ENCODE results near the gene KLHDC9.

KLHDC9 gene

DNA sequence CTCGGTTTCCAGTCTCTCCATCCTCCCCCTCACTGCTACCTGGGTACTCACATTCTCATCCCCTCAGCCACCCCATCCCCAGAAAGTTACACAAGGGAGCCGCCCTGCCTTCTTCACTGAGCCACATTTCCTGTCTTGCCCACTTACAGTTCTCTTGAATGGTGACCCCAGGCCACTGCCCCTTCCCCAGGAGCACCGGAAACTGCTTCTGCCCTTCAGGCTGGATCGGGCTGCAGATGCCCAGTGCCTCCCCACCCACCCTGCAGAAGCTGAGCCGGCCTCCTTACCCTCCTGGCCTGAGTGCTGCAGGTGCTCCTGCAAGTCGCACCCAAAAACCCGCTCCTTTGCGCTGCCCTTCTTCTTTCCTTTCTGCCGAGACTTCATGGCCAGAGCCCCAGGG is 28.9 kb upstream of the KLHDC9 start:
- no peaks in the 10 kb centered on the region for H3K9me3 ChIP-seq (ENCODE audit: severe bottlenecking)
- TF ChIP-seq, protein P1, sequence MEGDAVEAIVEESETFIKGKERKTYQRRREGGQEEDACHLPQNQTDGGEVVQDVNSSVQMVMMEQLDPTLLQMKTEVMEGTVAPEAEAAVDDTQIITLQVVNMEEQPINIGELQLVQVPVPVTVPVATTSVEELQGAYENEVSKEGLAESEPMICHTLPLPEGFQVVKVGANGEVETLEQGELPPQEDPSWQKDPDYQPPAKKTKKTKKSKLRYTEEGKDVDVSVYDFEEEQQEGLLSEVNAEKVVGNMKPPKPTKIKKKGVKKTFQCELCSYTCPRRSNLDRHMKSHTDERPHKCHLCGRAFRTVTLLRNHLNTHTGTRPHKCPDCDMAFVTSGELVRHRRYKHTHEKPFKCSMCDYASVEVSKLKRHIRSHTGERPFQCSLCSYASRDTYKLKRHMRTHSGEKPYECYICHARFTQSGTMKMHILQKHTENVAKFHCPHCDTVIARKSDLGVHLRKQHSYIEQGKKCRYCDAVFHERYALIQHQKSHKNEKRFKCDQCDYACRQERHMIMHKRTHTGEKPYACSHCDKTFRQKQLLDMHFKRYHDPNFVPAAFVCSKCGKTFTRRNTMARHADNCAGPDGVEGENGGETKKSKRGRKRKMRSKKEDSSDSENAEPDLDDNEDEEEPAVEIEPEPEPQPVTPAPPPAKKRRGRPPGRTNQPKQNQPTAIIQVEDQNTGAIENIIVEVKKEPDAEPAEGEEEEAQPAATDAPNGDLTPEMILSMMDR (IDR thresholded peaks at IDR 0.05; ENCODE audit: low read depth, low read length) = no peak
- no peaks in the 10 kb centered on the region for H3K27me3 ChIP-seq (ENCODE audit: insufficient read depth, low read depth, severe bottlenecking)
- no peak overlapping the region for H3K4me3 ChIP-seq (ENCODE audit: low read depth, low read length)
- H3K27ac ChIP-seq = no peak overlapping the region
- no peak for DNase-seq
- no peaks in the 10 kb centered on the region for H3K36me3 ChIP-seq

GRCh38 chr1:161069731-161070270 is 28.4 kb upstream of the KLHDC9 start, which contains the start of gene ARHGAP30:
Gene ARHGAP30 (minus strand): TSS chr1:161069891. CDS start chr1:161069624, 267 bp downstream.
- TF ChIP-seq, protein P1 (IDR thresholded peaks at IDR 0.05; ENCODE audit: low read depth, low read length) = no peak
- Histone ChIP-seq H3K27me3 (ENCODE audit: insufficient read depth, low read depth, severe bottlenecking) (no peaks in the 10 kb centered on the region), H3K4me3 (ENCODE audit: low read depth, low read length) (no peak within 1 kb of the TSS), H3K27ac (no peak within 1 kb of the TSS), H3K9me3 (ENCODE audit: severe bottlenecking) (no peaks in the 10 kb centered on the region), H3K36me3 (no peaks in the 10 kb centered on the region)
- DNase-seq = no peak

DNA sequence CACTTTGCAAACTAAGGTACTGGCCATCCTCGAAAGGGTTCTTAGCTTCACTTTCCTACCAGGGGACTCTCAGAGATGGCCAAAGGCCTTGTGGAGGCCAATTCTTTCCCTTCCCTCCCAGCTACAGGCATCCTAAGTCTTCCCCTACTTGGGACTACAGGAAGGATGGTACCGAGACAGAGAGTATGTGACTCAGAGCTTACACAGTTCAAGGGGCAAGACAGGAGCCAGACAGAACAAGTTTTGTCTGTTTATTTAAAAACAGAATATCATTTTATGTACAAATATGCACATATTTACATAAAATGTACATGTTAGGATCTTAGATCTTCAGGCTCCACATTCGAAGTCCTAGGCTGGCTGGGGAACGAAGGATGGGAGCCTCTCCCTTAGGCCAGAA is 27.4 kb upstream of the KLHDC9 start:
- Histone ChIP-seq H3K9me3 (ENCODE audit: severe bottlenecking) (no peaks in the 10 kb centered on the region), H3K27me3 (ENCODE audit: insufficient read depth, low read depth, severe bottlenecking) (no peaks in the 10 kb centered on the region), H3K36me3 (no peaks in the 10 kb centered on the region), H3K27ac (no peak overlapping the region), H3K4me3 (ENCODE audit: low read depth, low read length) (no peak overlapping the region)
- DNase-seq = no peak
- TF ChIP-seq, protein P1 (IDR thresholded peaks at IDR 0.05; ENCODE audit: low read depth, low read length) = no peak

- Histone ChIP-seq H3K4me3 (ENCODE audit: low read depth, low read length) (no peak overlapping the region), H3K27me3 (ENCODE audit: insufficient read depth, low read depth, severe bottlenecking) (no peaks in the 10 kb centered on the region), H3K36me3 (no peaks in the 10 kb centered on the region), H3K9me3 (ENCODE audit: severe bottlenecking) (no peaks in the 10 kb centered on the region), H3K27ac (no peak overlapping the region)
- TF ChIP-seq, protein P1 (IDR thresholded peaks at IDR 0.05; ENCODE audit: low read depth, low read length) = peak; percentile 86
- peak; percentile 84 for DNase-seq
Observed at GRCh38 chr1:161071886-161072371, 26.2 kb upstream of the KLHDC9 start.

- DNase-seq = no peak
- Histone ChIP-seq H3K27ac (no peak overlapping the region), H3K9me3 (ENCODE audit: severe bottlenecking) (no peaks in the 10 kb centered on the region), H3K4me3 (ENCODE audit: low read depth, low read length) (no peak overlapping the region), H3K27me3 (ENCODE audit: insufficient read depth, low read depth, severe bottlenecking) (no peaks in the 10 kb centered on the region), H3K36me3 (no peaks in the 10 kb centered on the region)
- TF ChIP-seq, protein P1 (IDR thresholded peaks at IDR 0.05; ENCODE audit: low read depth, low read length) = no peak
Observed at GRCh38 chr1:161072751-161073449, 25.3 kb upstream of the KLHDC9 start.
